Measurements from ENCODE around the gene ZCCHC14. TPM values are rescaled to one million over a fixed set of nuclear protein-coding genes. Genes with fewer than 3 reads are reported as not detected.

ZCCHC14 gene
- total and polyA plus RNA-seq, 2 of the 13 experiments (the other 11 are each of a cell fraction or from before 2014, with no cell fraction given): 12.4 to 12.5 TPM

DNA sequence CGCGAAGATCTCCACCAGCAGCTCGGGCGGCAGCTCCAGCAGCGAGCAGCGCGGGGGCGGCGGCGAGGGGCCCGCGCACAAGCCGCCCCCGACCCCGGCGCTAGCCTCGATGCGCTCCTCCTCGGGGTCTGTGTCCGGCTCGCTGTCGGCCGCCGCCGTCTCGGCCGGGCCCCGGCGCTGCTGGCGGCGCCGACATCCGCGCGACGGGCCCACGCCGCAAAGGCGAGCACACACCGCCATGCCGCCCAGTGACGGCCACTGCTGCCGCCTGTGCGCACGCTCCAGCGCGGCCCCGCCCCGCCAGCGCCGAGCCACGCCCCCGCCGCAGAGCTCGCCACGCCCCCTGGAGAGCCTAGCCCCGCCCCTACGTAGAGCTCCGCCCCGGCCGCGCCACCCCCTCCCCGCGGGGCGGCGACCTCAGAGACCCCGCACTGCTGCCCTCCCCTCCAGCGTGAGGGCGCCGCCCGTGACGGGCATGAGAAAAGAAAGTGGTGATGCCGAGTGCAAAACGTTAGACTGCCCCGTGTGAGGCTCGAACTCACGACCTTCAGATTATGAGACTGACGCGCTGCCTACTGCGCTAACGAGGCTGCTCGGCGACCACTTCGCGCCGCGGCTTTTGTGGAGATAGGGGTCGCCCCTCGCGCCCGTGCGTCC, 109.2 kb downstream of the ZCCHC14 start, which contains the start of gene FBXO31 (continued):
- TF ChIP-seq ZNF629 (CRISPR knock-in tag; conservative IDR thresholded peaks at IDR 0.05): peak; percentile 59
- TF ChIP-seq, protein P1, sequence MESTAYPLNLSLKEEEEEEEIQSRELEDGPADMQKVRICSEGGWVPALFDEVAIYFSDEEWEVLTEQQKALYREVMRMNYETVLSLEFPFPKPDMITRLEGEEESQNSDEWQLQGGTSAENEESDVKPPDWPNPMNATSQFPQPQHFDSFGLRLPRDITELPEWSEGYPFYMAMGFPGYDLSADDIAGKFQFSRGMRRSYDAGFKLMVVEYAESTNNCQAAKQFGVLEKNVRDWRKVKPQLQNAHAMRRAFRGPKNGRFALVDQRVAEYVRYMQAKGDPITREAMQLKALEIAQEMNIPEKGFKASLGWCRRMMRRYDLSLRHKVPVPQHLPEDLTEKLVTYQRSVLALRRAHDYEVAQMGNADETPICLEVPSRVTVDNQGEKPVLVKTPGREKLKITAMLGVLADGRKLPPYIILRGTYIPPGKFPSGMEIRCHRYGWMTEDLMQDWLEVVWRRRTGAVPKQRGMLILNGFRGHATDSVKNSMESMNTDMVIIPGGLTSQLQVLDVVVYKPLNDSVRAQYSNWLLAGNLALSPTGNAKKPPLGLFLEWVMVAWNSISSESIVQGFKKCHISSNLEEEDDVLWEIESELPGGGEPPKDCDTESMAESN (CRISPR knock-in tag; conservative IDR thresholded peaks at IDR 0.05): peak; percentile 70
- TF ChIP-seq, protein P2, sequence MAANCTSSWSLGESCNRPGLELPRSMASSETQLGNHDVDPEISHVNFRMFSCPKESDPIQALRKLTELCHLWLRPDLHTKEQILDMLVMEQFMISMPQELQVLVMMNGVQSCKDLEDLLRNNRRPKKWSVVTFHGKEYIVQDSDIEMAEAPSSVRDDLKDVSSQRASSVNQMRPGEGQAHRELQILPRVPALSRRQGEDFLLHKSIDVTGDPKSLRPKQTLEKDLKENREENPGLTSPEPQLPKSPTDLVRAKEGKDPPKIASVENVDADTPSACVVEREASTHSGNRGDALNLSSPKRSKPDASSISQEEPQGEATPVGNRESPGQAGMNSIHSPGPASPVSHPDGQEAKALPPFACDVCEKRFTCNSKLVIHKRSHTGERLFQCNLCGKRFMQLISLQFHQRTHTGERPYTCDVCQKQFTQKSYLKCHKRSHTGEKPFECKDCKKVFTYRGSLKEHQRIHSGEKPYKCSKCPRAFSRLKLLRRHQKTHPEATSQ (CRISPR knock-in tag; IDR thresholded peaks at IDR 0.05; ENCODE audit: borderline replicate concordance): peak; percentile 92
- peak; percentile 94; the same call in 1 of the 2 replicates for TF ChIP-seq KMT2B (CRISPR knock-in tag; IDR thresholded peaks at IDR 0.05)
- TF ChIP-seq ZNF776 (CRISPR knock-in tag; IDR thresholded peaks at IDR 0.05): peak; percentile 59
- peak; percentile 89; the same call in 1 of the 2 replicates for TF ChIP-seq SMYD3 (CRISPR knock-in tag; IDR thresholded peaks at IDR 0.05)
- TF ChIP-seq ZNF713 (CRISPR knock-in tag; IDR thresholded peaks at IDR 0.05): no peak
- peak; percentile 78; the same call in 1 of the 2 replicates for TF ChIP-seq MIER2 (CRISPR knock-in tag; IDR thresholded peaks at IDR 0.05)
- TF ChIP-seq NCOR1 (IDR thresholded peaks at IDR 0.05; ENCODE audit: borderline replicate concordance, low read length): peak; percentile 76; the same call in 1 of the 2 replicates
- peak; percentile 75 to 90; a peak in 3 of 4 replicates for TF ChIP-seq KLF16 (CRISPR knock-in tag; IDR thresholded peaks at IDR 0.05)
- TF ChIP-seq TIGD3 (CRISPR knock-in tag; IDR thresholded peaks at IDR 0.05; ENCODE audit: borderline replicate concordance): 0 out of 2 replicates have a peak, but pooled peaks have one; percentile 58
- no peak for TF ChIP-seq CENPX (CRISPR knock-in tag; IDR thresholded peaks at IDR 0.05)
- TF ChIP-seq HMG20A (CRISPR knock-in tag; IDR thresholded peaks at IDR 0.05; ENCODE audit: borderline replicate concordance): peak; percentile 44; the same call in 1 of the 2 replicates
- TF ChIP-seq ZNF616 (CRISPR knock-in tag; IDR thresholded peaks at IDR 0.05; ENCODE audit: low read depth): peak; percentile 54; the same call in 1 of the 2 replicates
- TF ChIP-seq GATA4 (IDR thresholded peaks at IDR 0.05; ENCODE audit: borderline replicate concordance, low read depth): peak; percentile 77; the same call in 1 of the 2 replicates
- TF ChIP-seq NAIF1 (CRISPR knock-in tag; IDR thresholded peaks at IDR 0.05; ENCODE audit: borderline replicate concordance): no peak
- TF ChIP-seq ZSCAN25 (CRISPR knock-in tag; IDR thresholded peaks at IDR 0.05): no peak
- TF ChIP-seq ZFP62 (CRISPR knock-in tag; IDR thresholded peaks at IDR 0.05): peak; percentile 94
- TF ChIP-seq, protein P3, sequence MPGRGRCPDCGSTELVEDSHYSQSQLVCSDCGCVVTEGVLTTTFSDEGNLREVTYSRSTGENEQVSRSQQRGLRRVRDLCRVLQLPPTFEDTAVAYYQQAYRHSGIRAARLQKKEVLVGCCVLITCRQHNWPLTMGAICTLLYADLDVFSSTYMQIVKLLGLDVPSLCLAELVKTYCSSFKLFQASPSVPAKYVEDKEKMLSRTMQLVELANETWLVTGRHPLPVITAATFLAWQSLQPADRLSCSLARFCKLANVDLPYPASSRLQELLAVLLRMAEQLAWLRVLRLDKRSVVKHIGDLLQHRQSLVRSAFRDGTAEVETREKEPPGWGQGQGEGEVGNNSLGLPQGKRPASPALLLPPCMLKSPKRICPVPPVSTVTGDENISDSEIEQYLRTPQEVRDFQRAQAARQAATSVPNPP (CRISPR knock-in tag; IDR thresholded peaks at IDR 0.05): peak; percentile 98
- TF ChIP-seq SKI (IDR thresholded peaks at IDR 0.05; ENCODE audit: partially characterized antibody): peak; percentile 78
- peak; percentile 93 for TF ChIP-seq KLF6 (CRISPR knock-in tag; IDR thresholded peaks at IDR 0.05)
- no peak for TF ChIP-seq PLSCR1 (CRISPR knock-in tag; IDR thresholded peaks at IDR 0.05; ENCODE audit: borderline replicate concordance)
- no peak for TF ChIP-seq THYN1 (CRISPR knock-in tag; IDR thresholded peaks at IDR 0.05; ENCODE audit: borderline replicate concordance, low read depth)
- TF ChIP-seq ZNF510 (CRISPR knock-in tag; IDR thresholded peaks at IDR 0.05; ENCODE audit: low read depth): 0 out of 2 replicates have a peak, but pooled peaks have one; percentile 21

All from HepG2 (cell line).